ENCODE data around the gene KRT23. TPM values are rescaled to one million over a fixed set of nuclear protein-coding genes. Genes with fewer than 3 reads are reported as not detected.

Gene KRT23
- total RNA-seq, 1 donor = 0.36 TPM

DNA sequence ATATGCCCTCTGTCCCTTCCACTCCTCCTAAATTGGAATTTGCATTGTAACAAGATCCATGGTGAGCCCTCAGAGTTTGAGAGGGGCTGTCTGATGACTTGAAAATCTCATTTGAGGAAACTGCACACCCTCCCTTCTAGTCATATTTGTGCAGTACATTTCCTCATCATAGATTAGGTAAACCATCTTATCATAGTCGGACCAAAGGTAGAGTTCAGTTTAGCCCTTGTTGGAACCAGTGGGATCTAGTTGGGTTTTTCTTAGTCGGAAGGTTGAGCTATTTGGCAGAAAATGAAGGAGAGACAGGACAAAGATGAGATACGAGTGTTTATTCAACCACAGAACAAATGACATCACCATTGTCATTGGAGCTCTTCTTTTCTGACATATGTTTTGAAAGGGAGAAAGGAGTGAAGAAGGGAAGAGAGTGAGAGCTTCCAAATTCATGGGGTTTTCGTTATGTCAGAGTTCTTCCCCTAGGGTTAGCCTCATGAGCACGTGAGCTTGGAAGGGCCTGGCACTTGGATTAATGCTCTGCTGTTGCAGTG, 36.6 kb downstream of the KRT23 start:
- H3K4me2 ChIP-seq (ENCODE audit: insufficient read depth, low read length) = no peak overlapping the region
- no peaks in the 10 kb centered on the region for H3K79me2 ChIP-seq (ENCODE audit: insufficient read depth, low read length)
- H3K36me3 ChIP-seq (ENCODE audit: insufficient read depth, low read length) = no peaks in the 10 kb centered on the region
- no peak overlapping the region for H3K4me3 ChIP-seq (ENCODE audit: insufficient read depth, low read length)
- no peaks in the 10 kb centered on the region for H3K9me3 ChIP-seq (ENCODE audit: low read depth, low read length)
- H4K20me1 ChIP-seq (ENCODE audit: insufficient read depth, low read length) = no peaks in the 10 kb centered on the region
- no peaks in the 10 kb centered on the region for H3K27me3 ChIP-seq (ENCODE audit: insufficient read depth, low read length)
- no peak for DNase-seq (ENCODE audit: insufficient read length, low spot score, missing footprints)
- peaks cover 22% of the 10 kb centered on the region for H3K4me1 ChIP-seq (ENCODE audit: insufficient read depth, low read length)
- no peak overlapping the region for H2AFZ ChIP-seq (ENCODE audit: low read length)
- H3K27ac ChIP-seq (ENCODE audit: low read depth, low read length) = no peak overlapping the region
- no peak for TF ChIP-seq CTCF (IDR thresholded peaks at IDR 0.05; ENCODE audit: extremely low read depth, low read depth, low read length)

DNA sequence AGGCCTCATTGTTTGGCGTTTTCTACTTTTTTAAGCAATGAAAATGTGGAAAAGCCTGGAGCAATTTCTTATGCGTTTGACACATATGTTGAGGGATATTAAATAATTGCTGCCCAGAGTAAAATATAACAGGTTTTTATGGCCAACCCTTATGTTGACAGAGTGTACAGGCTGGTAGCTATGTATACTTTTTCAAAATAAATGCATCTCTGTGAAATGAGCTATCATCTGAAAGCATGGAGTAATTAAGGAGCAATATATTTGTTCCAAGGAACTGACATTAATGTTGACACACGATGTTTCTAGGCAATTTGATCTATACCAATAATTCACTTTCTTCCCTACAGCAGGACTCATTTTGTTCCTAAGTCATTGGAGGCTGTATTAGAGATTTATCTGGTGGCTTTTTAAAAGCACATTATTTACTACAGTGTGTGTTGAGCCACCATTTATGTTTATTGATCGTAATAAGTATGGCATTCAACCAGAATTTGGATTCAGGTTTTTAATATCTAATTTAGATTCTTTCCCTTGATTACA, 40.5 kb downstream of the KRT23 start:
- no peak overlapping the region for H3K27ac ChIP-seq (ENCODE audit: low read depth, low read length)
- H3K36me3 ChIP-seq (ENCODE audit: insufficient read depth, low read length) = no peaks in the 10 kb centered on the region
- no peaks in the 10 kb centered on the region for H3K79me2 ChIP-seq (ENCODE audit: insufficient read depth, low read length)
- DNase-seq (ENCODE audit: insufficient read length, low spot score, missing footprints) = no peak
- peaks cover 3% of the 10 kb centered on the region for H3K4me1 ChIP-seq (ENCODE audit: insufficient read depth, low read length)
- no peaks in the 10 kb centered on the region for H3K27me3 ChIP-seq (ENCODE audit: insufficient read depth, low read length)
- no peak overlapping the region for H2AFZ ChIP-seq (ENCODE audit: low read length)
- H3K9me3 ChIP-seq (ENCODE audit: low read depth, low read length) = no peaks in the 10 kb centered on the region
- no peak for TF ChIP-seq CTCF (IDR thresholded peaks at IDR 0.05; ENCODE audit: extremely low read depth, low read depth, low read length)
- no peaks in the 10 kb centered on the region for H4K20me1 ChIP-seq (ENCODE audit: insufficient read depth, low read length)
- no peak overlapping the region for H3K4me2 ChIP-seq (ENCODE audit: insufficient read depth, low read length)
- H3K4me3 ChIP-seq (ENCODE audit: insufficient read depth, low read length) = no peak overlapping the region

- no peak overlapping the region for H3K27ac ChIP-seq (ENCODE audit: low read depth, low read length)
- H2AFZ ChIP-seq (ENCODE audit: low read length) = peak overlapping the region; percentile 17
- no peaks in the 10 kb centered on the region for H3K79me2 ChIP-seq (ENCODE audit: insufficient read depth, low read length)
- H3K4me1 ChIP-seq (ENCODE audit: insufficient read depth, low read length) = no peaks in the 10 kb centered on the region
- H3K4me3 ChIP-seq (ENCODE audit: insufficient read depth, low read length) = no peak overlapping the region
- no peaks in the 10 kb centered on the region for H3K27me3 ChIP-seq (ENCODE audit: insufficient read depth, low read length)
- no peaks in the 10 kb centered on the region for H4K20me1 ChIP-seq (ENCODE audit: insufficient read depth, low read length)
- H3K4me2 ChIP-seq (ENCODE audit: insufficient read depth, low read length) = no peak overlapping the region
- H3K36me3 ChIP-seq (ENCODE audit: insufficient read depth, low read length) = no peaks in the 10 kb centered on the region
- DNase-seq (ENCODE audit: insufficient read length, low spot score, missing footprints) = peak; percentile 49
- no peaks in the 10 kb centered on the region for H3K9me3 ChIP-seq (ENCODE audit: low read depth, low read length)
- TF ChIP-seq CTCF (IDR thresholded peaks at IDR 0.05; ENCODE audit: extremely low read depth, low read depth, low read length) = no peak
Measured at GRCh38 chr17:40895106-40895730, 42.2 kb downstream of the KRT23 start.

DNA sequence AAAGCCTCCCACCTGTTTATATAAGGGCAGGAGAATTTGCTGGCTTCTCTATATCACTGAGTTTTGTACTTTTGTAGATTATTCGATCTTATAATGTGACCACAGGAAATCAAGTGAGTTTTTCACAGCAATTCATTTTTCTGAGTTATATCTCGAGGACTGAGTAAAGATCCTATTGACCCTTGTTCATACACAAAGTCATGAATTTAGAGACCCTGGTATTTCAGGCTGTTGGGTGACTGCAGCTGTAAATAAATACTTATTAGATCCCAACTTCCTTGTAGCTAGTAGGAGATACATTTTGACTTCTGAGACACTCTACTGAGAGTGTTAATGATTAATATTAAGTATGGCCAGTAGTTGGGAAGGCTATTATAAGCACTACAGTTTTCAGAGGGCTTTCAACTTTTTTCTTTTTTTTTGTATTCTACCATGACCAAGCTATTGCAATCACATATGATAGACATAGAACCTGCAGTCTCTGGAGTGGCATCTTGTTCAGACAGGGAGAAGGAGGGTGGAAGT, 49.2 kb downstream of the KRT23 start:
- no peak for TF ChIP-seq CTCF (IDR thresholded peaks at IDR 0.05; ENCODE audit: extremely low read depth, low read depth, low read length)
- Histone ChIP-seq H3K4me3 (ENCODE audit: insufficient read depth, low read length) (no peak overlapping the region), H3K27ac (ENCODE audit: low read depth, low read length) (no peak overlapping the region), H3K27me3 (ENCODE audit: insufficient read depth, low read length) (peaks cover 9% of the 10 kb centered on the region), H3K4me2 (ENCODE audit: insufficient read depth, low read length) (no peak overlapping the region), H4K20me1 (ENCODE audit: insufficient read depth, low read length) (no peaks in the 10 kb centered on the region), H3K9me3 (ENCODE audit: low read depth, low read length) (no peaks in the 10 kb centered on the region), H3K79me2 (ENCODE audit: insufficient read depth, low read length) (no peaks in the 10 kb centered on the region), H3K36me3 (ENCODE audit: insufficient read depth, low read length) (no peaks in the 10 kb centered on the region), H3K4me1 (ENCODE audit: insufficient read depth, low read length) (no peaks in the 10 kb centered on the region), H2AFZ (ENCODE audit: low read length) (no peak overlapping the region)
- no peak for DNase-seq (ENCODE audit: insufficient read length, low spot score, missing footprints)

Data from osteoblast (primary cell).